GM19025 (cell line): ENCODE data around the gene TEX51.

Source experiments
- ATAC-seq: cut with Tn5 transposase; IDR thresholded peaks from one replicate; pipeline ENCODE4 v1.9.1; 2021; ENCODE audit warnings: mild to moderate bottlenecking, low read depth, moderate library complexity; ENCODE audit not compliant: unreplicated experiment

Gene TEX51

DNA sequence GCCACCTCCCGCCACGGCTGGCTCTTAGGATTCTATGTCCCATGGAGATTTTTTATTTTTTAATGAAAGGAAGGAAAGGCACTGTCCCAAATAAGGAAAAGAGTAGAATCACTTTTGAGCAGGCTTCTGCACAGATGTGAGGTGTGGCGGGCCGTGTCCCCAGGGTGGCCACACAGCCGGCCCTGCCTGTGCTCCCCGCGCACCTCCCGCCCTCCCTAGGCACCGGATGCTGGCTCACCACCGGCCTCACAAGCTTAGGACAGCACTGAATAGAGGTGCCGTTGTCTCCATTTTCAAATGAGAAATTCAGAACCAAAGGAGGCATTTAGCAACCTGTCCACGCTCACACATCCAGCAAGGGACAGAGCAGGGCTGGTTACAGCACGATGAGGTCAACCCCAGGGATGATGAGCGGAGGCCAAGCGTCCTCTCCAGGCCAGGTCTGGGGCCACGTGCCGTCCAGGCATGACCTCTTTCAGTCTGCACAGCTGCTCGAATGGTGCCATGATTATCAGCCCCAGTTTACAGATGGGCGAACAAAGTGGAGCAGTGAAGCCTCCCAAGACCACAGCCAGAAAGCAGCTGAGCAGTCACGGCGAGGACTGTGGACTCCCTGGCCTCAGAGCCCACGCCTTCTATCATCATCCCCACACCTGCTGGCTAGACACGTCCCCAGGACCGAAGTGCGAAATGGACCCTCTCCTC, 20.7 kb upstream of the TEX51 start:
- ATAC-seq, result no peak

GRCh38 chr2:126878601-126879000, 20.1 kb upstream of the TEX51 start:
- no peak for ATAC-seq

DNA sequence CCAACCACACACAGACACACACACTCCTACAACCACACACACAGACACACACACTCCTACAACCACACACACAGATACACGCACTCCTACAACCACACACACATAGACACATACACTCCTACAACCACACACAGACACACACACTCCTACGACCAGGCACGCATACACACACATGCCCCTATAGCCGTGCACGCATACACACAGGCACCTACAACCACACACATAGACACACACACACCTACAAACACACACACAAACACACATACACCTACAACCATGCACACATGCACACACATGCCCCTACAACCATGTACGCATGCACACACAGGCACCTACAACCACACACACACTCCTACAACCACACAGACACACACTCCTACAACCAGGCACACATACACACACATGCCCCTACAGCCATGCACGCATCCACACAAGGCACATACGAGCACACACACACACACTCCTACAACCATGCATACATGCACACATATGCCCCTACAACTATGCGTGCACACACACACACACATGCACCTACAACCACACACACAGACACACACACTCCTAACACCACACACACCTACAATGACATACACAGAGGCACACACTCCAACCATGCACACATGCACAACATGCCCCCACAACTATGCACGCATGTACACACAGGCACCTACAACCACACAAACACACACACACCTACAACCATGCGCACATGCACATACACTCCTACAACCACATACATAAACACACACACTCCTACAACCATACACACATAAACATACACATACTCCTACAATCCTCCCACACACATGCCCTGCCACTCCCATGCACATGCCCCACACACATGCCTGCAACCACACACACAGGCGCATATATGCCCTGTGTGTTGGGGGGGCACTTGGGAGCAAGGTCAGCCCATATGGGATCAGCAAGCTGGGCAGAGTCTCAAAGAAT, 19.1 kb upstream of the TEX51 start:
- ATAC-seq, result no peak

GRCh38 chr2:126880324-126880723, 18.4 kb upstream of the TEX51 start:
- ATAC-seq, result no peak

GRCh38 chr2:126880817-126881216, 17.9 kb upstream of the TEX51 start:
- no peak for ATAC-seq

DNA sequence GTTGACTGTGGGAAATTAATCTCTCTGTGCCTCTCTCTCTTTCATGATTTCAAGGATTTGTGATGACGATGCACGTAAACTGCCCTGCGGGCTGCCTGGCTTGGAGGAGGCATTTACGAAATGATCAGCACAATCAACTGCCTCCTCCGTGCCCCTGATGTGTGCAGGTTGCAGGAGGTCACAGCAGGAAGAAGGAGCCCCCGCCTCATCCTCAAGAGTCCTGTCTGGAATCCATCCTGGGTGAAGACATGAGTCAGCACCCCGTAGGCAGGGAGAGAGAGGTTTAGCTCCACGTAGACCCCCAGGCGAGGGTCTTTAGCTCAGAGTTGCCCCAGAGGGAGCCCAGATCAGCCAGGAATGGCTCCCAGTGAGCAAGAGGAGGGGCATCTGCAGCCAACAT, 17.1 kb upstream of the TEX51 start:
- ATAC-seq, result no peak

GRCh38 chr2:126882181-126882580, 16.5 kb upstream of the TEX51 start:
- ATAC-seq, result no peak

DNA sequence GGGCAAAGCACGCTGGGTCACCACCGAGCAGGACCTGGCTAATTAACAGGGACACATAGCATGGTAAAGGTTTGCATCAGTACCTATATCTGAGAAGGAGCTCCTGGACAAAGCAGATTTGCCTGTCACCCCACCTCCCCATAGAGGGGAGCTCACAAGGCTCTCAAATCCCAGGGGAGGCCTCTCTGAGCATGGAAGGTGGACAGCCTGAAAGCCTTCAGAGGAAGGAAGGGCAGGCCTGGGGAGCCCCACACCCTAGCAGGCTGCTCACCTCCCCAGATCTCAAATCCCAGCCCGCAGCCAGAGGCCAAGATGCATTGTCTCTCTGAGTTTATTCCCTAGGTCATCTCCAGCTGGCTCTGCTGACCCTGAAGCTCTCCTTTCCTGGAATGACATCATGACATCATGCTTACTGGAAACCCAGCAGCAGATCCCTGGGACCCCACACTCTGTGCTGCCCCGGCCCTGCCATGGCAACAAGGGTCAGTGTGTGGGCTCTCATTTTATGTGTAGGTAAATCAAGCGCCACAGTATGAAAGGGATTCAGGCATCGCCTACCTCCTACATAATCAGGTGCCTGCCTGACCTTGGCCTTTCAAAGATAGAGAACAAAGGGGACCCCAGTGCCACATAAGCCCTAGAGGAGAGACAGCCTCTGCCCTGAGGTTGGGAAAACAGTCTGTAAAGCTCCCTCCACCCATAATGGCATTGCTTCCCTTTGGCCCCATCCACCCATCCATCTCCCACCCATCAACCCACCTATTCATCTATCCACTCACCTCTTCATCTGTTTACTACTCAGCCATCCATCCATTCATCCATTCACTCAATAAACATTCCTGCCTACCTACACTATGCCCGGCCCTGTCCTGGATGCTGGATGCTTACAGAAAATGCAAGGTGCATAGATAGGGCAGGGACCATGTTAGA, 15.7 kb upstream of the TEX51 start:
- ATAC-seq, result no peak

DNA sequence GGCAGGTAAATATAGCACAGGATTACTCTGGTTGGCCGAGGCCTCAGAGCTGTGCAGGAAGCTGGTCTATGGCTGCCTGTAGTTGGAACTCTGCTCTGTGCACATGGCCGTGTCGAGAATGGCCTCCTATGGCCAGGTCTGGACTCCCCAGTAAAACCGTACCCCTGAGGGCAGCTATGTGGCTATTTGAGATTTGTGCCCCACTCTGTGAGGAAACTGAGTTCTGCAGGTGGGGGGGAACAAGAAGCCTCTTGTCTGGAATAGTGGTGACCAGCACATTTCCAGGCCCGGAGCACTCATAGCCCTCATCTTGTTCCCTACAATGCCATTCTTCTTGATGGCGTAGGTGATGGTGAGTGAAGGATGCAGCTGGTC, 15.0 kb upstream of the TEX51 start:
- no peak for ATAC-seq

GRCh38 chr2:126884861-126885750, 13.6 kb upstream of the TEX51 start:
- no peak for ATAC-seq

DNA sequence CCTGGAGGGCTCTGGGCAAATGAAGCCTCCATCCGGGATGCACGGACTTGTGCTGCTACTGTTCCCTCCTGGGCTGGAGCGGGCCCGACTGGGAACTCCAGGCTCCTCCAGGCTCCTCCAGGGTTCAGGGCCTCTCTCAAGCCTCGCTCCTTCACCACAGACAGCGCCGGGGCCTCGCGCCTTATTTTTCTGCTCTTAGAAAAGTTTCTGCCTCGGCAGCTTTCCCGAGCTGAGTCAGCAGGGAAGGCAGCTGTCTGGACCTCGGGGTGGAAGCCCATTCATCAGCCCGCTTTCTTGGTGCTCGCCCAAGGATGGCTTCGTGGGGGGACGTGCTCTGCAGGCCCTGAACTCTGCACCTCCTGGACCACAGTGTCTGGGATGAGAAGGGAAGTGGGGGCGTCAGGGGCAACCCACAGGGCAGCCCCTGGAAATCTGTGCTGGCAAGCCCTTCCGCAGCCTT, 12.9 kb upstream of the TEX51 start:
- ATAC-seq, result no peak

DNA sequence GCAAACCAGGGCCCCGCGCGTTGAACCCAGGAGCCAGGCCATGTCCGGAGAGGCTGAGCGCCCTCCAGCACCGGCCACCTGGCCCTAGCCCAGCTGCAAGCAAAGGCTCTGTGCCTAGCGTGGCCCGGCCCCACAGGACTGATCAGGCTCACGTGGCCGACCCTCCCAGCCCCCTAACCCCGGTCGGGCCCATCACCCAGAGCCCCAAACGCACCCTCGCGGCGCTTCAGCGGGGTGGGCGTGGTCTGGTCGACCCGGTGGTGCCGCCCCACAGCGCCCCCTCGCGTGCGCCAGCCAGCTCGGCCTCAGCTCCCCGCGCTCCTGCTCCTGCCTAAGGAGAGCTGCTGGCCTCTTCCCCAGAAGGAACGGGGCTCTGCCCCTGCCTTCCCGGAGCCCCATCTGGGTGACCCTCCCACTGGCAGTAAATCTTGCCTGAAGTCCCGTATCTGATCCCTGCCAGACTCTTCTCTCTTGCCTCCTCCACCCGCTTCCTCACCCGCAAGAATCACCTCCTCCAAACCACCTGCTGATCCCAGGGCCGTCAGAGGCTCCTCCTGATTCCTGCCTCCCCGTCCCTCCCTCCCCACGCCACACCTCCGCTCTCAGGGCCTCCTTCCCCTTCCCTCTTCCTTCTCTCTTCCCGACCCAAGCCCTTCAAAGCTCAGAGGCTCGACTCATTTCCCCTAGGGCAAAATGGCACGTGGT, 12.3 kb upstream of the TEX51 start:
- ATAC-seq, result peak; percentile 70

DNA sequence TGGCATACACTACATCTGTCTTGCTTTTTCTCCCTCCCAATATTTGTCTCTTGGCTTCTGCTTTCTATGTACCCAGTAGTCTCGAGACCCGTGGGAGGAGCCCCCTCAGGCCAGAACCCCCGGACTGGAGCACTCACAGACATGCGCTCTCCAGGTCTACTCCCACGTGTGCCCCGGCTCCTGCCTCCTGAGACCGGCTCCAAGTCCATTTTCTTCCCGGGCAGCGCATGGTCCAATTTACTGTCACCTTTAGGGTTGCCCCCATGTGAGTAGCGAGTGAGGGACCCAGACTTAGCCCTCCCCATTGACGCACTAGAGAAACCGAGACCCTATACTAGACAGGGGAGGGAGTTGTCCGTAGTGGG, 11.8 kb upstream of the TEX51 start:
- no peak for ATAC-seq

GRCh38 chr2:126887506-126887905, 11.2 kb upstream of the TEX51 start:
- ATAC-seq, result no peak

GRCh38 chr2:126888046-126888445, 10.6 kb upstream of the TEX51 start:
- no peak for ATAC-seq

- no peak for ATAC-seq
Observed at GRCh38 chr2:126889071-126889470, 9.6 kb upstream of the TEX51 start.

GRCh38 chr2:126889496-126890135, 9.1 kb upstream of the TEX51 start:
- ATAC-seq, result no peak

DNA sequence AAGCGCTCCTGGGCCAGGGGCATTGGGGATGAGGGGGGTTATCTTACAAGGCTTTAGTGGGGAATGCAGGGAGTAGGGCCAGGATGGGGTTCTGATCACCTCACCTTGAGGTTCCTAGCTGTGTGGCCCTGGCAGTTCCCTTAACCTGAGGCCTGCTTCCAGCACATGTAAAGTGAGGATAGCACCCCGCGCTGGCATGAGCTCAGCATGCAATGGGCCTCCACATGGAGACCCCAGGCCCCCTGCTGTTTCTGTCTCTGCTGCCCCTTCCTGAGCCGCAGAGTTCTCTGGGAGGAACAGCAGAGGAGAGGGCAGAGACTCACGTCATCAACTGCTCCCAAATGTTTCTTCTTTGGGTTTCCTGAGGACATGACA, 8.6 kb upstream of the TEX51 start:
- no peak for ATAC-seq
